Measurements from ENCODE around the gene DYNLL2. TPM values are rescaled to one million over a fixed set of nuclear protein-coding genes. Genes with fewer than 3 reads are reported as not detected.

The DYNLL2 gene
- total and polyA plus RNA-seq, 11 donors, result 41.4 to 102 (median 74.0) TPM

GRCh38 chr17:58110012-58110411 is 26.8 kb downstream of the DYNLL2 start:
- TF ChIP-seq POLR2A (IDR thresholded peaks at IDR 0.05), result no peak
- TF ChIP-seq, protein P1, sequence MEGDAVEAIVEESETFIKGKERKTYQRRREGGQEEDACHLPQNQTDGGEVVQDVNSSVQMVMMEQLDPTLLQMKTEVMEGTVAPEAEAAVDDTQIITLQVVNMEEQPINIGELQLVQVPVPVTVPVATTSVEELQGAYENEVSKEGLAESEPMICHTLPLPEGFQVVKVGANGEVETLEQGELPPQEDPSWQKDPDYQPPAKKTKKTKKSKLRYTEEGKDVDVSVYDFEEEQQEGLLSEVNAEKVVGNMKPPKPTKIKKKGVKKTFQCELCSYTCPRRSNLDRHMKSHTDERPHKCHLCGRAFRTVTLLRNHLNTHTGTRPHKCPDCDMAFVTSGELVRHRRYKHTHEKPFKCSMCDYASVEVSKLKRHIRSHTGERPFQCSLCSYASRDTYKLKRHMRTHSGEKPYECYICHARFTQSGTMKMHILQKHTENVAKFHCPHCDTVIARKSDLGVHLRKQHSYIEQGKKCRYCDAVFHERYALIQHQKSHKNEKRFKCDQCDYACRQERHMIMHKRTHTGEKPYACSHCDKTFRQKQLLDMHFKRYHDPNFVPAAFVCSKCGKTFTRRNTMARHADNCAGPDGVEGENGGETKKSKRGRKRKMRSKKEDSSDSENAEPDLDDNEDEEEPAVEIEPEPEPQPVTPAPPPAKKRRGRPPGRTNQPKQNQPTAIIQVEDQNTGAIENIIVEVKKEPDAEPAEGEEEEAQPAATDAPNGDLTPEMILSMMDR (IDR thresholded peaks at IDR 0.05), result no peak
- DNase-seq, result no peak
- no peak overlapping the region for H3K4me3 ChIP-seq
- H3K27ac ChIP-seq, result no peak overlapping the region
- intact Hi-C loops (cut with DNase I), result loop anchor here in 9 of 10 donors (5.0 to 10.0 kb wide), 10 partner anchors 103 to 985 kb away; partner anchors contain the start of gene SRSF1 (in 4 of the 9)
- no peaks in the 10 kb centered on the region for H3K36me3 ChIP-seq
- no peak for ATAC-seq
- H3K9me3 ChIP-seq, result peaks cover 0 to 5% (median 0%) of the 10 kb centered on the region in 12 donors
- 59 to 71% (median 62%) methylated on average over 5 of the region's 5 CpGs for WGBS, 4 donors
- H3K27me3 ChIP-seq, result no peaks in the 10 kb centered on the region
- H3K4me1 ChIP-seq, result peaks cover 0 to 5% (median 0%) of the 10 kb centered on the region in 12 donors

- Histone ChIP-seq H3K36me3 (no peaks in the 10 kb centered on the region), H3K4me3 (no peak overlapping the region), H3K4me1 (peaks cover 0 to 5% (median 0%) of the 10 kb centered on the region in 12 donors), H3K27ac (no peak overlapping the region), H3K27me3 (peaks cover 0 to 15% (median 0%) of the 10 kb centered on the region in 9 donors), H3K9me3 (peaks cover 0 to 5% (median 0%) of the 10 kb centered on the region in 12 donors)
- 57 to 74% (median 67%) methylated on average over 3 of the region's 3 CpGs for WGBS, 4 donors
- DNase-seq (no peak), ATAC-seq (no peak)
- TF ChIP-seq, protein P1 (IDR thresholded peaks at IDR 0.05), result no peak
- TF ChIP-seq POLR2A (IDR thresholded peaks at IDR 0.05), result no peak
- intact Hi-C loops (cut with DNase I), result loop anchor here (2.0 to 10.0 kb wide), 16 partner anchors 103 to 987 kb away; partner anchors contain the start of gene SRSF1 (in 5 of the 10)
Observed at GRCh38 chr17:58111676-58112075, 28.5 kb downstream of the DYNLL2 start.

DNA sequence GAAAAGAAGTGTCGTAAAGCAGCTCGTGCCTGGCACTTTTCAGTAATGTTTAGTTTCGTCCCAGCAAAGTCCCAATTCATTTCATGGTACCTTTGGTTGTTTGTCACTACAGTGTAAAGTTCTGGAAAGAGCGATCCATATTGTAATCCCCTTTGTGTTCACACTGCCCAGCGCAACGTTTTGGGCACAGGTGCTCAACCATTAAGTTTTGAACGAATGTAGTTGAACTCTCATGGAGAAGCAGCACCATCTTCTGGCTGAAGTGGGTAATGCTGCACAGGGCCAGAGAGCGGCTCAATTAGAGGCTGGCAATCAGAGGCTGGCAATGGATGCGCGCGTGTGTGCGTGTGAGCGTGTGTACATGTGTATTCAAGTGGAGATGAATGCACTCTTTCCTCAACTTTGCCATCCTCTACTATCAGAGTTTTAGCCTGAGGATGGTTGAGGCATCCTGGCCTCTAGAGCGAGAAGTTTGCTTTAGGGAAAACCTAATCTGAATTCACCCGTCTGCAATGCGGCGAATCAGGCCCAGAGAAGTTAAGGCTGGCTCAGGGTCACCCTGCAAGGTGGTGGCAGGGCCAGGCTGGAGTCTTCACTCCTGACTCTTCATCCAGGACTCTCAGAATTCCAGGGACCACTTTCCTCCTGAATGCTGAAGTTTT is 29.9 kb downstream of the DYNLL2 start:
- H3K9me3 ChIP-seq, result no peaks in the 10 kb centered on the region
- no peak overlapping the region for H3K27ac ChIP-seq
- intact Hi-C loops (cut with DNase I), result loop anchor here (2.0 to 10.0 kb wide), 16 partner anchors 104 to 988 kb away; partner anchors contain the start of gene SRSF1 (in 5 of the 10)
- peak; percentile 66 to 90 (median 81) for ATAC-seq
- no peak overlapping the region for H3K4me3 ChIP-seq
- TF ChIP-seq, protein P1 (IDR thresholded peaks at IDR 0.05), result peak; percentile 89 to 95 (median 94)
- TF ChIP-seq POLR2A (IDR thresholded peaks at IDR 0.05), result no peak
- no peaks in the 10 kb centered on the region for H3K36me3 ChIP-seq
- peaks cover 0 to 19% (median 0%) of the 10 kb centered on the region in 9 donors for H3K27me3 ChIP-seq
- peaks cover 0 to 5% (median 0%) of the 10 kb centered on the region in 12 donors for H3K4me1 ChIP-seq
- WGBS, 4 donors, result 30 to 34% (median 31%) methylated on average over 17 of the region's 17 CpGs
- DNase-seq, result peak; percentile 61 to 79 (median 72)

DNA sequence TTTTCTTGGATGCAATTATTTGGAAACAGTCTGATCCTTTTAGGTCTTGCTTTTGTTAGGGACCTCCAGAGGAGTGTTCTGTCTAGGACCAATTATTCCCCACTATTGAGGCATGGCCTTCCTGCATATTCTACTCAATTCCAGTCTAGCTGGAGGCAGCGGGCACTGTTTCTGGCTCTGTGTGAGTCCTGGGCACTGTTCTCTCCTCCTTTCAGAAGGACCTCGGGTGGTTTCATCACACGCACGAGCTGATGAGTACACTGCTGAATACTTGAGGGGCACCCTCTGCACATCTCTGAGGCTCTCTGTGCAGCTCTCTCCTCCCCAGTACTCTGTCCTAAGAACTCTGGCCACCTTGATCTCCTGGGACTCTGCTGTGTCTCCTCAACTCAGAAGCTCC is 30.7 kb downstream of the DYNLL2 start:
- ATAC-seq (peak in 1 of 4 donors; percentile 24), DNase-seq (no peak)
- WGBS, 4 donors, result 71 to 81% (median 76%) methylated on average over 4 of the region's 4 CpGs
- peaks cover 0 to 19% (median 0%) of the 10 kb centered on the region in 9 donors for H3K27me3 ChIP-seq
- peaks cover 0 to 5% (median 0%) of the 10 kb centered on the region in 12 donors for H3K4me1 ChIP-seq
- no peak overlapping the region for H3K4me3 ChIP-seq
- H3K9me3 ChIP-seq, result no peaks in the 10 kb centered on the region
- no peaks in the 10 kb centered on the region for H3K36me3 ChIP-seq
- TF ChIP-seq POLR2A (IDR thresholded peaks at IDR 0.05), result no peak
- TF ChIP-seq, protein P1 (IDR thresholded peaks at IDR 0.05), result no peak
- intact Hi-C loops (cut with DNase I), result loop anchor here (2.0 to 10.0 kb wide), 16 partner anchors 105 to 989 kb away; partner anchors contain the start of gene SRSF1 (in 5 of the 10)
- H3K27ac ChIP-seq, result no peak overlapping the region

Measured in heart left ventricle (tissue), 16 donors.